HepG2 (cell line): ENCODE measurements around the gene CAMTA1.

Source experiments
- BHLHE40 ChIP-seq: IDR thresholded peaks from 2 replicates; pipeline ENCODE4 v1.6.1; 2011; ENCODE audit warnings: low read length, improper control_type of control experiment
- CHD2 ChIP-seq: IDR thresholded peaks from 2 replicates; pipeline ENCODE4 v1.6.1; 2011; ENCODE audit warnings: low read depth, low read length, improper control_type of control experiment
- CTCF ChIP-seq: sonication (generic); formaldehyde crosslinking; IDR thresholded peaks from 2 replicates; pipeline ENCODE4 v1.5.0; 2020; ENCODE audit warnings: mild to moderate bottlenecking, missing genetic modification reagents, moderate library complexity
- EP300 ChIP-seq, 3 experiments: sonication (generic) in 1 of 3; formaldehyde crosslinking in 1 of 3; IDR thresholded peaks; 2 replicates each; pipeline versions ENCODE4 v1.5.1 to v1.6.1; 2011 to 2020; ENCODE audit warnings: low read depth in 2 of 3, low read length in 2 of 3, borderline replicate concordance in 1 of 3, improper control_type of control experiment in 1 of 3, mild to moderate bottlenecking in 1 of 3, missing genetic modification reagents in 1 of 3, moderate library complexity in 1 of 3
- MYNN ChIP-seq: sonication (generic); formaldehyde crosslinking; IDR thresholded peaks from 2 replicates; pipeline ENCODE4 v1.4.0; 2020; ENCODE audit warnings: mild to moderate bottlenecking, low read depth, missing genetic modification reagents
- ZFP36 ChIP-seq: fragments of 150-350 bp; IDR thresholded peaks from 2 replicates; pipeline ENCODE4 v1.6.1; 2018; ENCODE audit warnings: borderline replicate concordance, low read length, low read depth; ENCODE audit not compliant: partially characterized antibody
- ZNF770 ChIP-seq: sonication (generic); formaldehyde crosslinking; IDR thresholded peaks from 2 replicates; pipeline ENCODE4 v1.5.0; 2020; ENCODE audit warnings: mild to moderate bottlenecking, missing genetic modification reagents
- ZNF878 ChIP-seq: sonication (generic); formaldehyde crosslinking; IDR thresholded peaks from 2 replicates; pipeline ENCODE4 v1.8.1; 2023; ENCODE audit warnings: mild to moderate bottlenecking, missing genetic modification reagents, moderate library complexity
- TF ChIP-seq, protein P1 (sequence below): sonication (generic); formaldehyde crosslinking; IDR thresholded peaks from 2 replicates; pipeline ENCODE4 v1.4.0; 2020; ENCODE audit warnings: missing genetic modification reagents

- TF ChIP-seq ZNF878 (CRISPR knock-in tag): no peak
- no peak for TF ChIP-seq ZNF770 (CRISPR knock-in tag)
- TF ChIP-seq CTCF (CRISPR knock-in tag): no peak
- TF ChIP-seq ZFP36: no peak
- TF ChIP-seq BHLHE40: no peak
- no peak for TF ChIP-seq MYNN
- TF ChIP-seq CHD2: no peak
- TF ChIP-seq, protein P1, sequence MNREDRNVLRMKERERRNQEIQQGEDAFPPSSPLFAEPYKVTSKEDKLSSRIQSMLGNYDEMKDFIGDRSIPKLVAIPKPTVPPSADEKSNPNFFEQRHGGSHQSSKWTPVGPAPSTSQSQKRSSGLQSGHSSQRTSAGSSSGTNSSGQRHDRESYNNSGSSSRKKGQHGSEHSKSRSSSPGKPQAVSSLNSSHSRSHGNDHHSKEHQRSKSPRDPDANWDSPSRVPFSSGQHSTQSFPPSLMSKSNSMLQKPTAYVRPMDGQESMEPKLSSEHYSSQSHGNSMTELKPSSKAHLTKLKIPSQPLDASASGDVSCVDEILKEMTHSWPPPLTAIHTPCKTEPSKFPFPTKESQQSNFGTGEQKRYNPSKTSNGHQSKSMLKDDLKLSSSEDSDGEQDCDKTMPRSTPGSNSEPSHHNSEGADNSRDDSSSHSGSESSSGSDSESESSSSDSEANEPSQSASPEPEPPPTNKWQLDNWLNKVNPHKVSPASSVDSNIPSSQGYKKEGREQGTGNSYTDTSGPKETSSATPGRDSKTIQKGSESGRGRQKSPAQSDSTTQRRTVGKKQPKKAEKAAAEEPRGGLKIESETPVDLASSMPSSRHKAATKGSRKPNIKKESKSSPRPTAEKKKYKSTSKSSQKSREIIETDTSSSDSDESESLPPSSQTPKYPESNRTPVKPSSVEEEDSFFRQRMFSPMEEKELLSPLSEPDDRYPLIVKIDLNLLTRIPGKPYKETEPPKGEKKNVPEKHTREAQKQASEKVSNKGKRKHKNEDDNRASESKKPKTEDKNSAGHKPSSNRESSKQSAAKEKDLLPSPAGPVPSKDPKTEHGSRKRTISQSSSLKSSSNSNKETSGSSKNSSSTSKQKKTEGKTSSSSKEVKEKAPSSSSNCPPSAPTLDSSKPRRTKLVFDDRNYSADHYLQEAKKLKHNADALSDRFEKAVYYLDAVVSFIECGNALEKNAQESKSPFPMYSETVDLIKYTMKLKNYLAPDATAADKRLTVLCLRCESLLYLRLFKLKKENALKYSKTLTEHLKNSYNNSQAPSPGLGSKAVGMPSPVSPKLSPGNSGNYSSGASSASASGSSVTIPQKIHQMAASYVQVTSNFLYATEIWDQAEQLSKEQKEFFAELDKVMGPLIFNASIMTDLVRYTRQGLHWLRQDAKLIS (CRISPR knock-in tag): no peak
- TF ChIP-seq EP300 (IDR thresholded peaks at IDR 0.05; ENCODE audit: low read depth in 2 of 2, low read length in 2 of 2): no peak
- TF ChIP-seq EP300 (CRISPR knock-in tag; IDR thresholded peaks at IDR 0.05; ENCODE audit: borderline replicate concordance): no peak
Measured at GRCh38 chr1:7378346-7379130, 593.3 kb downstream of the CAMTA1 start.
